Measurements from ENCODE around the gene CX3CR1. TPM values are rescaled to one million over a fixed set of nuclear protein-coding genes. Genes with fewer than 3 reads are reported as not detected.
"Not testable (repeated sequence)": the region's sequence is repeated elsewhere in the genome, so short reads cannot be mapped to it uniquely, and the experiment has no call there.

Gene CX3CR1
- total and polyA plus RNA-seq, 4 experiments from 2014 or later = 0.29 to 3.7 (median 0.96) TPM

DNA sequence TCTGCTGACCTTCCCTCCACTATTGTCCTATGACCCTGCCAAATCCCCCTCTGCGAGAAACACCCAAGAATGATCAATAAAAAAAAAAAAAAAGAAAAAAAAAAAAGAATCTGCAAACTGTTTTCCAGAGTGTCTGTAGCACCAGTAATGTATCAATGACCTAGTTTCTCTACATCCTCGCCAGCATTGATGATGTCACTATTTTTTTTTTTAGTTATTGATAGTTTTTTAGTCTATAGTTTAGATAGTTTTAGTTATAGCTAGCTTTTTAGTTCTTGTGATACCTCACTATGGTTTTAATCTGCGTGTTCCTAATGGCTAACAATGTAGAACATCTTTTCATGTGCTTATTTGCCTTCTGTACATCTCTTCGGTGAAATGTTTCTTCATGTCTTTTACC is 51.3 kb downstream of the CX3CR1 start:
- Histone ChIP-seq H3K27me3 (ENCODE audit: insufficient read depth, low read length) (no peaks in the 10 kb centered on the region), H3K4me1 (ENCODE audit: insufficient read depth, low read length) (peaks cover 3% of the 10 kb centered on the region), H3K36me3 (ENCODE audit: insufficient read depth, low read length) (no peaks in the 10 kb centered on the region), H3K9me3 (ENCODE audit: control insufficient read depth in 1 of 2, low read length in 2 of 2) (no peaks in the 10 kb centered on the region), H3K4me3 (ENCODE audit: low read length in 2 of 2) (no peak overlapping the region), H3K27ac (ENCODE audit: low read depth, low read length) (no peak overlapping the region)
- intact Hi-C loops (cut with micrococcal nuclease) = no loop called here
- ChIA-PET CTCF (ENCODE audit: partially characterized antibody) (interaction anchor here (1.0 to 1.4 kb wide), 4 partner anchors 39 to 64 kb away, joined by 3 to 5 read pairs (median 4); no protein-coding TSS in a partner anchor), POLR2A (ENCODE audit: partially characterized antibody) (no interaction called here)
- Mint-ChIP-seq H3K27ac (no peak overlapping the region), H3K27me3 (peaks cover 2 to 8% of the 10 kb centered on the region in 2 donors), H3K9me3 (no peaks in the 10 kb centered on the region), H3K4me3 (no peak overlapping the region), H3K36me3 (no peaks in the 10 kb centered on the region), H3K4me1 (peaks cover 0 to 11% (median 7%) of the 10 kb centered on the region in 4 donors)
- no peak for DNase-seq

DNA sequence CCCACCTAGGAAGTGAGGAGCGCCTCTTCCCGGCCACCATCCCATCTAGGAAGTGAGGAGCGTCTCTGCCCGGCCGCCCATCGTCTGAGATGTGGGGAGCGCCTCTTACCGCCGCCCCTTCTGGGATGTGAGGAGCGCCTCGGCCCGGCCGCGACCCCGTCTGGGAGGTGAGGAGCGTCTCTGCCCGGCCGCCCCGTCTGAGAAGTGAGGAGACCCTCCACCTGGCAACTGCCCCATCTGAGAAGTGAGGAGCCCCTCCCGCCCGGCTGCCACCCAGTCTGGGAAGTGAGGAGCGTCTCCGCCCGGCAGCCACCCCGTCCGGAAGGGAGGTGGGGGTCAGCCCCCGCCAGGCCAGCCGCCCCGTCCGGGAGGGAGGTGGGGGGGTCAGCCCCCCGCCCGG is 52.2 kb downstream of the CX3CR1 start:
- H3K4me3 ChIP-seq (ENCODE audit: low read length in 2 of 2); POLR2A ChIA-PET (ENCODE audit: partially characterized antibody); CTCF ChIA-PET (ENCODE audit: partially characterized antibody); H3K4me1 Mint-ChIP-seq; H3K4me3 Mint-ChIP-seq; H3K27ac Mint-ChIP-seq; H3K27me3 Mint-ChIP-seq; H3K4me1 ChIP-seq (ENCODE audit: insufficient read depth, low read length); H3K9me3 ChIP-seq (ENCODE audit: control insufficient read depth in 1 of 2, low read length in 2 of 2); H3K36me3 Mint-ChIP-seq; intact Hi-C loops (cut with micrococcal nuclease); H3K27me3 ChIP-seq (ENCODE audit: insufficient read depth, low read length); H3K36me3 ChIP-seq (ENCODE audit: insufficient read depth, low read length); DNase-seq; H3K9me3 Mint-ChIP-seq; H3K27ac ChIP-seq (ENCODE audit: low read depth, low read length): not testable (repeated sequence)

DNA sequence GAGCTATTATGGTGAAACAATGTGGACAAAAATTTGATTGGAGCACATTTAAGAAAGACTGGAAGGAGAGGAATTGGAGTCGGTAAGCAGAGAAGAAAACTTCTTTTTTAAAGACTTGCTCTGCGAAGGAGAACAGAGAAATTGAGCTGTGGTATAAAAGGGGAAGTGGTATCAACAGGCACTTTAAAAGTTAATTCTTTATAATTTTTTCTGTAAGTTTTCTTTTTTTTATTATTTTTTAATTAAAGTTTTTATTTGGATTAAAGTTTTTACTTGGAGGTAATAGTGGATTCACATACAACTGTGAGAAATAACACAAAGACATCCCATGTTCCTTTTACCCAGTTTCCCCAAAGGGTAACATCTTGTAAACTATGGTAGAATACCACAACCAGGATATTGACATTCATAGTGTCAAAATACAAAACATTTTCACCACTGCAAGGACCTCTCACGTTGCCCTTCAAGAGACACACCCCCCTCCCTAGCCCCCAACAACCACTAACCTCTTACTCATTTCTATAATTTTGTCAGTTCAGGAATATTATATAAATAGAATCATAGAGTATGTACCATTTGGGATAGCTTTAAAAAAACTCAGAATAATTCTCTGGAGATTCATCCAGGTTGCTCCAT is 53.6 kb downstream of the CX3CR1 start:
- H3K27me3 ChIP-seq (ENCODE audit: insufficient read depth, low read length) = no peaks in the 10 kb centered on the region
- no peaks in the 10 kb centered on the region for H3K4me1 ChIP-seq (ENCODE audit: insufficient read depth, low read length)
- Mint-ChIP-seq H3K27ac (no peak overlapping the region), H3K27me3 (peaks cover 2 to 3% of the 10 kb centered on the region in 2 donors), H3K36me3 (no peaks in the 10 kb centered on the region), H3K9me3 (peaks cover 0 to 1% (median 0%) of the 10 kb centered on the region in 8 donors), H3K4me3 (no peak overlapping the region), H3K4me1 (peaks cover 0 to 7% (median 3%) of the 10 kb centered on the region in 4 donors)
- no peak overlapping the region for H3K4me3 ChIP-seq (ENCODE audit: low read length in 2 of 2)
- ChIA-PET CTCF (ENCODE audit: partially characterized antibody) (no interaction called here), POLR2A (ENCODE audit: partially characterized antibody) (no interaction called here)
- DNase-seq = no peak
- H3K9me3 ChIP-seq (ENCODE audit: control insufficient read depth in 1 of 2, low read length in 2 of 2) = no peaks in the 10 kb centered on the region
- no peaks in the 10 kb centered on the region for H3K36me3 ChIP-seq (ENCODE audit: insufficient read depth, low read length)
- intact Hi-C loops (cut with micrococcal nuclease) = no loop called here
- H3K27ac ChIP-seq (ENCODE audit: low read depth, low read length) = no peak overlapping the region

DNA sequence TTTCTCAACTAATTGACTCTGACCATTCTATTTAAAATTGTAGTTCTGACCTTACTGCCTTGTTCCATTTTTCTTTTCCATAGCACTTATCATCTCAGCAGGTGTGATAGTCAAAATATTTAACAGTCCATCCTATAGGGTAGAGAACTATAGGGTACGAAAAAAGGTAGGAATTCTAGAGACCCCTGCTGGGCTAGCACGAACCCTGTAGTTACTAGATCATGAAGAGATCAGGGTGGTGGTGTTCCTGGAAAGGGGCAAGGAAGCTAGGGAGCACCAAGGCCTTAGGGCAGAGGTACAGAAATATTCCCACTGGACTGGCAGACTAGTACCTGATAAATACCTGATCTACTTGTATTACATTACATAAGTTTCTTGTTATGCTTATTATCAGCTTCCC is 55.5 kb downstream of the CX3CR1 start:
- H3K9me3 ChIP-seq (ENCODE audit: control insufficient read depth in 1 of 2, low read length in 2 of 2) = no peaks in the 10 kb centered on the region
- CTCF ChIA-PET (ENCODE audit: partially characterized antibody) = interaction anchor here (1.1 to 2.0 kb wide), 2 partner anchors 64 to 66 kb away, joined by 3 to 5 read pairs; no protein-coding TSS in a partner anchor
- Mint-ChIP-seq H3K9me3 (peaks cover 0 to 1% (median 0%) of the 10 kb centered on the region in 8 donors), H3K4me3 (no peak overlapping the region), H3K27ac (no peak overlapping the region), H3K4me1 (peaks cover 0 to 12% (median 5%) of the 10 kb centered on the region in 4 donors), H3K36me3 (no peaks in the 10 kb centered on the region), H3K27me3 (peaks cover 1 to 9% of the 10 kb centered on the region in 2 donors)
- H3K4me1 ChIP-seq (ENCODE audit: insufficient read depth, low read length) = no peaks in the 10 kb centered on the region
- no peak overlapping the region for H3K27ac ChIP-seq (ENCODE audit: low read depth, low read length)
- intact Hi-C loops (cut with micrococcal nuclease) = no loop called here
- DNase-seq = no peak
- no peak overlapping the region for H3K4me3 ChIP-seq (ENCODE audit: low read length in 2 of 2)
- H3K36me3 ChIP-seq (ENCODE audit: insufficient read depth, low read length) = no peaks in the 10 kb centered on the region
- no peaks in the 10 kb centered on the region for H3K27me3 ChIP-seq (ENCODE audit: insufficient read depth, low read length)
- POLR2A ChIA-PET (ENCODE audit: partially characterized antibody) = no interaction called here

DNA sequence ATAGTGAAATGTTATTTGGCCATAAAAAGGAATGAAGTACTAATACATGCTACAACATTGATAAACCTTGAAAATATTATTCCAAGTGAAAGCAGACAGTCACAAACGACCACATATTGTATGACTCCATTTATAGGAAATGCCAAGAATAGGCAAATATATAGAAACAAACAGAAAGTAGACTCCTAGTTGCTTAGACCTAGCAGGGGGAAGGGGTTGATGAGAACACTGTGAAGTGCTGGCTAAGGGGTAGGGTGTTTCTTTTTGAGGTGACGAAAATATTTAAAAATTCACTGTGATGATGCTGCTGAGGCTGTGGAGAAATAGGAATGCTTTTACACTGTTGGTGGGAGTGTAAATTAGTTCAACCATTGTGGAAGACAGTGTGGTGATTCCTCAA is 56.9 kb downstream of the CX3CR1 start:
- Histone ChIP-seq H3K36me3 (ENCODE audit: insufficient read depth, low read length) (no peaks in the 10 kb centered on the region), H3K4me1 (ENCODE audit: insufficient read depth, low read length) (no peaks in the 10 kb centered on the region), H3K4me3 (ENCODE audit: low read length in 2 of 2) (no peak overlapping the region), H3K9me3 (ENCODE audit: control insufficient read depth in 1 of 2, low read length in 2 of 2) (no peaks in the 10 kb centered on the region), H3K27me3 (ENCODE audit: insufficient read depth, low read length) (no peaks in the 10 kb centered on the region), H3K27ac (ENCODE audit: low read depth, low read length) (no peak overlapping the region)
- Mint-ChIP-seq H3K4me3 (no peak overlapping the region), H3K4me1 (peaks cover 0 to 12% (median 5%) of the 10 kb centered on the region in 4 donors), H3K27me3 (peaks cover 1 to 11% of the 10 kb centered on the region in 2 donors), H3K36me3 (no peaks in the 10 kb centered on the region), H3K9me3 (peaks cover 0 to 1% (median 0%) of the 10 kb centered on the region in 8 donors), H3K27ac (no peak overlapping the region)
- DNase-seq = no peak
- intact Hi-C loops (cut with micrococcal nuclease) = no loop called here
- ChIA-PET CTCF (ENCODE audit: partially characterized antibody) (interaction anchor here (2.0 kb wide), 1 partner anchor 65 kb away, joined by 5 read pairs; no protein-coding TSS in a partner anchor), POLR2A (ENCODE audit: partially characterized antibody) (no interaction called here)

DNA sequence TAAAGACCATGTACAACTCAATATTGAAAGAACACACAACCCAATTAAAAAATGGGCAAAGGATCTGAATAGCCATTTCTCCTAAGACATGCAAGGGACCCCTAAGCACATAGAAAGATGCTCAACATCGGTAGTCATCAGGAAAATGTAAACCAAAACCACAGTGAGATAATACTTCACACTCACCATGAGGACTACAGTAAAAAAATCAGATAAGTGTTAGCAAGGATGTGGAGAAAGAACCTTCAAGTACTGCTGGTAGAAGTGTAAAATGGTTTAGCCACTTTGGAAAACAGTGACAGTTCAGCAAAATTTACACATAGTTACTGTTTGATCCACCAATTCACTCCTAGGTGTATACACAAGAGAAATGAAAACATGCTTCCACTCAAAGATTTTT is 57.4 kb downstream of the CX3CR1 start:
- CTCF ChIA-PET (ENCODE audit: partially characterized antibody) = no interaction called here
- no peaks in the 10 kb centered on the region for H3K36me3 ChIP-seq (ENCODE audit: insufficient read depth, low read length)
- Mint-ChIP-seq H3K27me3 (peaks cover 1 to 11% of the 10 kb centered on the region in 2 donors), H3K27ac (no peak overlapping the region), H3K4me3 (no peak overlapping the region), H3K9me3 (peaks cover 0 to 1% (median 0%) of the 10 kb centered on the region in 8 donors), H3K4me1 (peaks cover 0 to 12% (median 5%) of the 10 kb centered on the region in 4 donors), H3K36me3 (no peaks in the 10 kb centered on the region)
- POLR2A ChIA-PET (ENCODE audit: partially characterized antibody) = no interaction called here
- intact Hi-C loops (cut with micrococcal nuclease) = no loop called here
- H3K9me3 ChIP-seq (ENCODE audit: control insufficient read depth in 1 of 2, low read length in 2 of 2) = no peaks in the 10 kb centered on the region
- no peaks in the 10 kb centered on the region for H3K27me3 ChIP-seq (ENCODE audit: insufficient read depth, low read length)
- H3K27ac ChIP-seq (ENCODE audit: low read depth, low read length) = no peak overlapping the region
- no peak overlapping the region for H3K4me3 ChIP-seq (ENCODE audit: low read length in 2 of 2)
- no peaks in the 10 kb centered on the region for H3K4me1 ChIP-seq (ENCODE audit: insufficient read depth, low read length)
- no peak for DNase-seq

DNA sequence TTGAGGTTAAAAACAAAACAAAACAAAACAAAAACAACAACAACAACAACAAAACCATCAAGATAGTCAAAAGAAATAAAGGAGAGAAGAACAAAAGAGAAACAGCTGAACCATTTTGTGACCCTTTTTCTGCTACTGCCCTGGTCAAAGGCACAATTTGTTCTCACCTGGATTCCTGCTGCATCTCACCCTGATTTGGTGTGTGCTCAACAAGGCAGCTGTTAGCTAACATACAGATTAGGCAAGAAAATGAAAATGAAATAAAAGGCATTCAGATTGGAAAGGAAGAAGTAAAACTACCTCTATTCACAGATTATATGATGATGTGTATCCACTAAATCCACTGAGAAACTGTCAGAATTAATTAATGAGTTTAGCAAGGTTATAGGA is 58.7 kb downstream of the CX3CR1 start:
- H3K9me3 ChIP-seq (ENCODE audit: control insufficient read depth in 1 of 2, low read length in 2 of 2) = no peaks in the 10 kb centered on the region
- POLR2A ChIA-PET (ENCODE audit: partially characterized antibody) = no interaction called here
- peak overlapping the region in 1 of 7 donors; percentile 69 for H3K27ac Mint-ChIP-seq
- CTCF ChIA-PET (ENCODE audit: partially characterized antibody) = interaction anchor here (1.0 to 2.4 kb wide), 4 partner anchors 13 to 71 kb away, joined by 3 to 6 read pairs (median 5); no protein-coding TSS in a partner anchor
- no peaks in the 10 kb centered on the region for H3K36me3 ChIP-seq (ENCODE audit: insufficient read depth, low read length)
- H3K27ac ChIP-seq (ENCODE audit: low read depth, low read length) = no peak overlapping the region
- peaks cover 0 to 1% (median 0%) of the 10 kb centered on the region in 8 donors for H3K9me3 Mint-ChIP-seq
- no peak overlapping the region for H3K4me3 ChIP-seq (ENCODE audit: low read length in 2 of 2)
- intact Hi-C loops (cut with micrococcal nuclease) = no loop called here
- no peaks in the 10 kb centered on the region for H3K27me3 ChIP-seq (ENCODE audit: insufficient read depth, low read length)
- H3K4me1 Mint-ChIP-seq = peaks cover 0 to 12% (median 8%) of the 10 kb centered on the region in 4 donors
- H3K4me1 ChIP-seq (ENCODE audit: insufficient read depth, low read length) = no peaks in the 10 kb centered on the region
- H3K36me3 Mint-ChIP-seq = no peaks in the 10 kb centered on the region
- no peak overlapping the region for H3K4me3 Mint-ChIP-seq
- no peak for DNase-seq
- peaks cover 1 to 11% of the 10 kb centered on the region in 2 donors for H3K27me3 Mint-ChIP-seq
